CD4-positive, CD25-positive, alpha-beta regulatory T cell (primary cell): ENCODE results near the gene DNMT3A. TPM values are rescaled to one million over a fixed set of nuclear protein-coding genes. Genes with fewer than 3 reads are reported as not detected.

ENCODE experiments used
- ATAC-seq, 2 donors: fragments of 150-1000 bp; cut with Tn5 transposase; one replicate each; pipeline ENCODE4 v1.10.0; 2021; ENCODE audit warnings: low read depth in 2 of 2, moderate number of reproducible peaks in 2 of 2, moderate library complexity in 1 of 2
- DNase-seq, 3 donors: peaks; one replicate each; pipeline versions ENCODE4 v3.0.0 to v3.0.0-alpha.2; 2012 to 2022; ENCODE audit warnings: mixed read lengths in 1 of 3
- H3K27ac ChIP-seq: one replicate; pipeline ENCODE4 v1.7.0; 2013; ENCODE audit warnings: mild to moderate bottlenecking, low read length; ENCODE audit not compliant: insufficient read depth, poor library complexity, severe bottlenecking
- H3K27me3 ChIP-seq: one replicate; pipeline ENCODE4 v1.7.0; 2013; ENCODE audit warnings: low read length; ENCODE audit not compliant: control insufficient read depth, insufficient read depth
- H3K36me3 ChIP-seq: one replicate; pipeline ENCODE4 v1.7.0; 2013; ENCODE audit warnings: mild to moderate bottlenecking, low read length, moderate library complexity; ENCODE audit not compliant: control insufficient read depth, insufficient read depth
- H3K4me1 ChIP-seq: 2 replicates; pipeline ENCODE4 v1.7.0; 2013; ENCODE audit warnings: mild to moderate bottlenecking, low read length; ENCODE audit not compliant: insufficient read depth, control insufficient read depth, poor library complexity, severe bottlenecking
- H3K4me3 ChIP-seq: one replicate; pipeline ENCODE4 v1.7.0; 2013; ENCODE audit warnings: low read depth, mild to moderate bottlenecking, low read length, moderate library complexity
- H3K9me3 ChIP-seq, 2 experiments: 1 replicate in 1 of 2; 2 replicates in 1 of 2; pipeline ENCODE4 v1.7.0; 2013; ENCODE audit warnings: low read length in 2 of 2, mild to moderate bottlenecking in 1 of 2, moderate library complexity in 1 of 2; ENCODE audit not compliant: control insufficient read depth in 2 of 2
- H3K27ac Mint-ChIP-seq, 3 donors: one replicate each; pipeline ENCODE4 v1.8.0; 2020 to 2022; ENCODE audit warnings: mild to moderate bottlenecking in 3 of 3, mixed read lengths in 3 of 3, moderate library complexity in 2 of 3
- H3K27me3 Mint-ChIP-seq: one replicate; pipeline ENCODE4 v1.8.0; 2022; ENCODE audit warnings: mild to moderate bottlenecking, mixed read lengths
- H3K36me3 Mint-ChIP-seq: one replicate; pipeline ENCODE4 v1.8.0; 2020; ENCODE audit warnings: mixed read lengths
- H3K4me1 Mint-ChIP-seq, 4 donors: one replicate each; pipeline ENCODE4 v1.8.0; 2020 to 2022; ENCODE audit warnings: mixed read lengths in 4 of 4, mild to moderate bottlenecking in 1 of 4
- H3K4me3 Mint-ChIP-seq, 4 donors: one replicate each; pipeline ENCODE4 v1.8.0; 2020 to 2022; ENCODE audit warnings: mild to moderate bottlenecking in 4 of 4, mixed read lengths in 4 of 4, moderate library complexity in 3 of 4
- H3K9me3 Mint-ChIP-seq, 7 donors: one replicate each; pipeline ENCODE4 v1.8.0; 2020 to 2022; ENCODE audit warnings: mixed read lengths in 7 of 7, mild to moderate bottlenecking in 3 of 7, moderate library complexity in 2 of 7
- polyA plus RNA-seq, 4 donors: library from polyadenylated mRNA; unstranded; fragments of 300-500 nt; fragmentation: Illumina TruSeq; gene quantifications; one replicate each; pipeline ENCODE4 v1.2.3, GENCODE V29; 2021
- total RNA-seq: library from RNA; stranded (reverse); gene quantifications from one replicate; pipeline ENCODE4 v1.2.3, GENCODE V29; 2022

The DNMT3A gene
- total and polyA plus RNA-seq, 5 donors from 2014 or later: 8.1 to 81.0 (median 12.4) TPM

GRCh38 chr2:25331686-25332365 is 9.9 kb downstream of the DNMT3A start:
- H3K36me3 Mint-ChIP-seq: peaks cover 25% of the 10 kb centered on the region
- Histone ChIP-seq H3K4me1 (peaks cover 64% of the 10 kb centered on the region), H3K36me3 (peaks cover 8% of the 10 kb centered on the region), H3K9me3 (peaks cover under 1 to 6% of the 10 kb centered on the region in 2 experiments), H3K27ac (no peak overlapping the region), H3K27me3 (no peaks in the 10 kb centered on the region), H3K4me3 (no peak overlapping the region)
- no peak for DNase-seq
- H3K27ac Mint-ChIP-seq: peak overlapping the region; percentile 20 to 92 (median 83)
- peak overlapping the region in 3 of 4 donors; percentile 19 to 80 (median 63) for H3K4me3 Mint-ChIP-seq
- no peak for ATAC-seq
- H3K27me3 Mint-ChIP-seq: no peaks in the 10 kb centered on the region
- peaks cover 28 to 79% (median 47%) of the 10 kb centered on the region in 4 donors for H3K4me1 Mint-ChIP-seq
- peaks cover 0 to 12% (median 0%) of the 10 kb centered on the region in 7 donors for H3K9me3 Mint-ChIP-seq

- peak overlapping the region; percentile 68 to 92 (median 83) for H3K27ac Mint-ChIP-seq
Measured at GRCh38 chr2:25330937-25331336, 10.8 kb downstream of the DNMT3A start.

GRCh38 chr2:25330273-25330672 is 11.5 kb downstream of the DNMT3A start:
- no peak for ATAC-seq
- no peaks in the 10 kb centered on the region for H3K27me3 ChIP-seq
- peaks cover 49% of the 10 kb centered on the region for H3K4me1 ChIP-seq
- H3K9me3 ChIP-seq: peaks cover 11% of the 10 kb centered on the region in 2 experiments
- H3K4me3 Mint-ChIP-seq: peak overlapping the region in 1 of 4 donors; percentile 60
- peak overlapping the region; percentile 45 to 92 (median 89) for H3K27ac Mint-ChIP-seq
- no peaks in the 10 kb centered on the region for H3K27me3 Mint-ChIP-seq
- no peak for DNase-seq
- H3K4me1 Mint-ChIP-seq: peaks cover 24 to 74% (median 40%) of the 10 kb centered on the region in 4 donors
- peaks cover 35% of the 10 kb centered on the region for H3K36me3 Mint-ChIP-seq
- H3K27ac ChIP-seq: no peak overlapping the region
- H3K4me3 ChIP-seq: no peak overlapping the region
- H3K9me3 Mint-ChIP-seq: peaks cover 0 to 20% (median 3%) of the 10 kb centered on the region in 7 donors
- H3K36me3 ChIP-seq: peaks cover 15% of the 10 kb centered on the region

More at GRCh38 chr2:25330937-25331336, 10.8 kb downstream of the DNMT3A start:
- peaks cover 10 to 11% of the 10 kb centered on the region in 2 experiments for H3K9me3 ChIP-seq
- no peak for ATAC-seq
- no peak overlapping the region for H3K27ac ChIP-seq
- H3K4me1 ChIP-seq: peaks cover 55% of the 10 kb centered on the region
- peaks cover 28 to 74% (median 42%) of the 10 kb centered on the region in 4 donors for H3K4me1 Mint-ChIP-seq
- peaks cover 15% of the 10 kb centered on the region for H3K36me3 ChIP-seq
- no peaks in the 10 kb centered on the region for H3K27me3 Mint-ChIP-seq
- peaks cover 0 to 18% (median 3%) of the 10 kb centered on the region in 7 donors for H3K9me3 Mint-ChIP-seq
- H3K4me3 Mint-ChIP-seq: peak overlapping the region in 3 of 4 donors; percentile 22 to 40 (median 32)
- no peaks in the 10 kb centered on the region for H3K27me3 ChIP-seq
- DNase-seq: no peak
- no peak overlapping the region for H3K4me3 ChIP-seq
- peaks cover 30% of the 10 kb centered on the region for H3K36me3 Mint-ChIP-seq

- no peaks in the 10 kb centered on the region for H3K27me3 Mint-ChIP-seq
- H3K4me3 Mint-ChIP-seq: peak overlapping the region in 1 of 4 donors; percentile 48
- H3K27me3 ChIP-seq: no peaks in the 10 kb centered on the region
- H3K4me1 ChIP-seq: peaks cover 40% of the 10 kb centered on the region
- no peak for ATAC-seq
- DNase-seq: no peak
- H3K9me3 Mint-ChIP-seq: peaks cover 0 to 20% (median 3%) of the 10 kb centered on the region in 7 donors
- H3K9me3 ChIP-seq: peaks cover 11% of the 10 kb centered on the region in 2 experiments
- H3K36me3 ChIP-seq: peaks cover 15% of the 10 kb centered on the region
- H3K27ac ChIP-seq: no peak overlapping the region
- peak overlapping the region; percentile 36 to 75 (median 66) for H3K27ac Mint-ChIP-seq
- peaks cover 21 to 74% (median 34%) of the 10 kb centered on the region in 4 donors for H3K4me1 Mint-ChIP-seq
- H3K4me3 ChIP-seq: no peak overlapping the region
- peaks cover 35% of the 10 kb centered on the region for H3K36me3 Mint-ChIP-seq
Measured at GRCh38 chr2:25328152-25329085, 13.3 kb downstream of the DNMT3A start.

GRCh38 chr2:25326326-25327013 is 15.3 kb downstream of the DNMT3A start:
- Mint-ChIP-seq H3K27ac (peak overlapping the region in 2 of 3 donors; percentile 53 to 71), H3K4me1 (peaks cover 28 to 74% (median 40%) of the 10 kb centered on the region in 4 donors), H3K4me3 (peak overlapping the region in 1 of 4 donors; percentile 7), H3K9me3 (peaks cover 0 to 20% (median 3%) of the 10 kb centered on the region in 7 donors), H3K36me3 (peaks cover 29% of the 10 kb centered on the region), H3K27me3 (no peaks in the 10 kb centered on the region)
- ATAC-seq: no peak
- Histone ChIP-seq H3K4me1 (peaks cover 36% of the 10 kb centered on the region), H3K27ac (no peak overlapping the region), H3K4me3 (no peak overlapping the region), H3K27me3 (no peaks in the 10 kb centered on the region), H3K36me3 (peaks cover 15% of the 10 kb centered on the region), H3K9me3 (peaks cover 11% of the 10 kb centered on the region in 2 experiments)
- DNase-seq: no peak

GRCh38 chr2:25324905-25325592 is 16.7 kb downstream of the DNMT3A start:
- Histone ChIP-seq H3K4me3 (no peak overlapping the region), H3K36me3 (peaks cover 15% of the 10 kb centered on the region), H3K27me3 (no peaks in the 10 kb centered on the region), H3K27ac (no peak overlapping the region), H3K9me3 (peaks cover 11% of the 10 kb centered on the region in 2 experiments), H3K4me1 (peaks cover 25% of the 10 kb centered on the region)
- peak overlapping the region in 2 of 3 donors; percentile 73 to 80 for H3K27ac Mint-ChIP-seq
- H3K4me3 Mint-ChIP-seq: peak overlapping the region in 1 of 4 donors; percentile 50
- peaks cover 20% of the 10 kb centered on the region for H3K36me3 Mint-ChIP-seq
- ATAC-seq: no peak
- H3K4me1 Mint-ChIP-seq: peaks cover 23 to 70% (median 39%) of the 10 kb centered on the region in 4 donors
- no peak for DNase-seq
- H3K9me3 Mint-ChIP-seq: peaks cover 0 to 20% (median 3%) of the 10 kb centered on the region in 7 donors
- no peaks in the 10 kb centered on the region for H3K27me3 Mint-ChIP-seq
